Mesothelial cell of epicardium (in vitro differentiated cells): ENCODE data around the gene TNRC18. TPM values are rescaled to one million over a fixed set of nuclear protein-coding genes. Genes with fewer than 3 reads are reported as not detected.

Experiments used
- DNase-seq, 2 experiments: peaks; one replicate each; pipeline ENCODE4 v3.0.0; 2021; ENCODE audit warnings: low spot score in 2 of 2; ENCODE audit not compliant: unreplicated experiment in 2 of 2
- H3K27ac Mint-ChIP-seq: 2 replicates; pipeline ENCODE4 v1.8.0; 2021; ENCODE audit warnings: mixed read lengths
- H3K27me3 Mint-ChIP-seq: 2 replicates; pipeline ENCODE4 v1.8.0; 2021; ENCODE audit warnings: low read depth, mixed read lengths
- H3K36me3 Mint-ChIP-seq: 2 replicates; pipeline ENCODE4 v1.8.0; 2021; ENCODE audit warnings: mixed read lengths
- H3K4me1 Mint-ChIP-seq: 2 replicates; pipeline ENCODE4 v1.8.0; 2021; ENCODE audit warnings: mixed read lengths
- H3K4me3 Mint-ChIP-seq: 2 replicates; pipeline ENCODE4 v1.8.0; 2021; ENCODE audit warnings: mild to moderate bottlenecking, moderate library complexity, mixed read lengths
- H3K9me3 Mint-ChIP-seq: 2 replicates; pipeline ENCODE4 v1.8.0; 2021; ENCODE audit warnings: mixed read lengths
- total RNA-seq: library from RNA; stranded (reverse); gene quantifications from 3 replicates; pipeline ENCODE4 v1.2.1, GENCODE V29; 2021
- TF ChIP-seq, protein P1 (sequence below): fragments of 200-600 bp; sonication (generic); IDR thresholded peaks from one replicate; pipeline ENCODE4 v1.5.0; 2021; ENCODE audit warnings: antibody characterized with exemption; ENCODE audit not compliant: unreplicated experiment

The TNRC18 gene
- total RNA-seq, 1 donor from 2014 or later = 171 TPM

DNA sequence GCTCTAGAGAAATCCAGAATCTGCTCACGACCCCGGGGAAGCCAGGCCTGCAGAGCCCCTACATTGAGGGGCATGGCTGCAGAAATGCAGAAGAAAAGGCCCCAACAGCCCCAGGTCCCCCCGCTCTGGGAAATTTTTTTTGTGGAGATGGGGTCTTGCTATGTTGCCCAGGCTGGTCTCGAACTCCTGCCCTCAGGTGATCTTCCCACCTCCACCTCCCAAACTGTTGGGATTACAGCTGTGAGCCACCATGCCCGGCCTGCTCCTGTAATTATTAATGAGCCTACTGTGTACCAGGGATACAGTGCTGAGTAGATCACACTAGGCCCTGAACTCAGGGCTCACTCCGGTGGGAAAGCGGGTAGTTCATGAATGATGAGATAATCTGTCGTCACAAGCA lies 29.9 kb downstream of the TNRC18 start:
- Mint-ChIP-seq H3K4me3 (no peak overlapping the region), H3K9me3 (no peaks in the 10 kb centered on the region), H3K27ac (no peak overlapping the region), H3K27me3 (no peaks in the 10 kb centered on the region), H3K4me1 (no peaks in the 10 kb centered on the region), H3K36me3 (peaks cover 32% of the 10 kb centered on the region)
- DNase-seq = no peak
- TF ChIP-seq, protein P1, sequence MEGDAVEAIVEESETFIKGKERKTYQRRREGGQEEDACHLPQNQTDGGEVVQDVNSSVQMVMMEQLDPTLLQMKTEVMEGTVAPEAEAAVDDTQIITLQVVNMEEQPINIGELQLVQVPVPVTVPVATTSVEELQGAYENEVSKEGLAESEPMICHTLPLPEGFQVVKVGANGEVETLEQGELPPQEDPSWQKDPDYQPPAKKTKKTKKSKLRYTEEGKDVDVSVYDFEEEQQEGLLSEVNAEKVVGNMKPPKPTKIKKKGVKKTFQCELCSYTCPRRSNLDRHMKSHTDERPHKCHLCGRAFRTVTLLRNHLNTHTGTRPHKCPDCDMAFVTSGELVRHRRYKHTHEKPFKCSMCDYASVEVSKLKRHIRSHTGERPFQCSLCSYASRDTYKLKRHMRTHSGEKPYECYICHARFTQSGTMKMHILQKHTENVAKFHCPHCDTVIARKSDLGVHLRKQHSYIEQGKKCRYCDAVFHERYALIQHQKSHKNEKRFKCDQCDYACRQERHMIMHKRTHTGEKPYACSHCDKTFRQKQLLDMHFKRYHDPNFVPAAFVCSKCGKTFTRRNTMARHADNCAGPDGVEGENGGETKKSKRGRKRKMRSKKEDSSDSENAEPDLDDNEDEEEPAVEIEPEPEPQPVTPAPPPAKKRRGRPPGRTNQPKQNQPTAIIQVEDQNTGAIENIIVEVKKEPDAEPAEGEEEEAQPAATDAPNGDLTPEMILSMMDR = no peak

GRCh38 chr7:5393328-5393727 lies 30.3 kb downstream of the TNRC18 start:
- Mint-ChIP-seq H3K4me1 (no peaks in the 10 kb centered on the region), H3K36me3 (peaks cover 32% of the 10 kb centered on the region), H3K27ac (peak overlapping the region; percentile 34), H3K4me3 (no peak overlapping the region), H3K9me3 (no peaks in the 10 kb centered on the region), H3K27me3 (no peaks in the 10 kb centered on the region)
- TF ChIP-seq, protein P1 = no peak
- no peak for DNase-seq

GRCh38 chr7:5390918-5391317 lies 32.7 kb downstream of the TNRC18 start:
- H3K4me1 Mint-ChIP-seq = no peaks in the 10 kb centered on the region
- TF ChIP-seq, protein P1 = no peak
- no peak overlapping the region for H3K27ac Mint-ChIP-seq
- H3K9me3 Mint-ChIP-seq = no peaks in the 10 kb centered on the region
- no peak for DNase-seq
- H3K4me3 Mint-ChIP-seq = no peak overlapping the region
- H3K27me3 Mint-ChIP-seq = no peaks in the 10 kb centered on the region
- peaks cover 34% of the 10 kb centered on the region for H3K36me3 Mint-ChIP-seq

- Mint-ChIP-seq H3K27ac (no peak overlapping the region), H3K9me3 (no peaks in the 10 kb centered on the region), H3K36me3 (peaks cover 35% of the 10 kb centered on the region), H3K4me1 (no peaks in the 10 kb centered on the region), H3K4me3 (no peak overlapping the region), H3K27me3 (no peaks in the 10 kb centered on the region)
- DNase-seq = no peak
- TF ChIP-seq, protein P1 = no peak
These were observed 34.7 kb downstream of the TNRC18 start for GRCh38 chr7:5388905-5389433.

- no peak for DNase-seq
- Mint-ChIP-seq H3K4me1 (no peaks in the 10 kb centered on the region), H3K27me3 (no peaks in the 10 kb centered on the region), H3K9me3 (no peaks in the 10 kb centered on the region), H3K4me3 (no peak overlapping the region), H3K36me3 (peaks cover 32% of the 10 kb centered on the region), H3K27ac (no peak overlapping the region)
- TF ChIP-seq, protein P1 = no peak
These were observed 35.2 kb downstream of the TNRC18 start for GRCh38 chr7:5388273-5388901.
